OCI-LY7 (cell line): ENCODE measurements around the gene UBE4A. TPM values are rescaled to one million over a fixed set of nuclear protein-coding genes. Genes with fewer than 3 reads are reported as not detected.

ENCODE experiments used
- Bru-seq: library from RNA; stranded (reverse); fragments of 400-500 nt; gene quantifications from one replicate; lab custom pipeline; 2021; lab: Mats Ljungman, UMichigan
- BruChase-seq, 2 experiments: library from RNA; stranded (reverse); fragments of 400-500 nt; gene quantifications; one replicate each; lab custom pipeline; 2021; lab: Mats Ljungman, UMichigan
- BruUV-seq: library from RNA; stranded (reverse); fragments of 400-500 nt; replicated peaks from 2 replicates; lab custom pipeline; 2021; lab: Mats Ljungman, UMichigan
- CTCF ChIA-PET: fragments of 300-600 bp; sonication (Branson Sonifier 250); formaldehyde crosslinking; loops from one replicate; lab custom pipeline; 2022; ENCODE audit warnings: antibody characterized with exemption; ENCODE audit not compliant: unreplicated experiment; lab: Charles Lee
- POLR2A ChIA-PET: fragments of 300-600 bp; sonication (Branson Sonifier 250); formaldehyde crosslinking; loops from one replicate; lab custom pipeline; 2022; ENCODE audit warnings: antibody characterized with exemption; lab: Charles Lee
- DNase-seq: peaks from one replicate; pipeline ENCODE4 v3.0.0-alpha.2; 2015; ENCODE audit warnings: low spot score
- H2AFZ ChIP-seq: fragments of 200-600 bp; sonication (generic), shearing (Covaris generic); 2 replicates; pipeline ENCODE4 v1.6.1; 2014; ENCODE audit warnings: mild to moderate bottlenecking, antibody characterized with exemption, low read length, moderate library complexity
- H3K27ac ChIP-seq: fragments of 200-600 bp; sonication (generic); 2 replicates; pipeline ENCODE4 v1.5.1; 2014; ENCODE audit warnings: mixed run types, low read depth, mild to moderate bottlenecking, moderate library complexity, low read length, inconsistent platforms; ENCODE audit not compliant: poor library complexity, severe bottlenecking
- H3K36me3 ChIP-seq: fragments of 200-600 bp; sonication (generic); 2 replicates; pipeline ENCODE4 v1.6.1; 2014; ENCODE audit warnings: mild to moderate bottlenecking, antibody characterized with exemption, low read length, moderate library complexity, mixed read lengths; ENCODE audit not compliant: insufficient read depth
- H3K4me1 ChIP-seq: fragments of 200-600 bp; sonication (generic); 2 replicates; pipeline ENCODE4 v1.5.1; 2014; ENCODE audit warnings: mild to moderate bottlenecking, low read length; ENCODE audit not compliant: insufficient read depth, poor library complexity, severe bottlenecking
- H3K4me2 ChIP-seq: fragments of 200-600 bp; sonication (generic); 2 replicates; pipeline ENCODE4 v1.6.1; 2014; ENCODE audit warnings: mild to moderate bottlenecking, low read length
- H3K4me3 ChIP-seq: fragments of 200-600 bp; sonication (generic); 2 replicates; pipeline ENCODE4 v1.5.1; 2014; ENCODE audit warnings: mild to moderate bottlenecking, low read depth, low read length; ENCODE audit not compliant: poor library complexity, severe bottlenecking
- H3K79me2 ChIP-seq: fragments of 200-600 bp; sonication (generic); 2 replicates; pipeline ENCODE4 v1.6.1; 2016; ENCODE audit warnings: low read depth, mild to moderate bottlenecking, low read length, moderate library complexity, mixed read lengths; ENCODE audit not compliant: insufficient read depth
- H3K9me2 ChIP-seq: fragments of 200-600 bp; sonication (generic); 2 replicates; pipeline ENCODE4 v1.6.1; 2016; ENCODE audit warnings: mild to moderate bottlenecking, low read length, mixed read lengths; ENCODE audit not compliant: insufficient read depth
- H3K9me3 ChIP-seq: fragments of 200-600 bp; sonication (generic); 2 replicates; pipeline ENCODE4 v1.6.1; 2014; ENCODE audit warnings: mild to moderate bottlenecking, mixed run types, low read length, mixed read lengths
- H4K20me1 ChIP-seq: fragments of 200-600 bp; sonication (generic); 2 replicates; pipeline ENCODE4 v1.6.1; 2014; ENCODE audit warnings: mild to moderate bottlenecking, antibody characterized with exemption, low read length, moderate library complexity, mixed read lengths; ENCODE audit not compliant: insufficient read depth
- CTCF ChIP-seq: fragments of 200-600 bp; sonication (generic); conservative IDR thresholded peaks from 2 replicates; pipeline ENCODE4 v1.5.1; 2014; ENCODE audit warnings: mild to moderate bottlenecking, antibody characterized with exemption, low read length, moderate library complexity, mixed read lengths
- EZH2phosphoT487 ChIP-seq: fragments of 200-600 bp; sonication (generic); IDR thresholded peaks from 2 replicates; pipeline ENCODE4 v1.6.1; 2018; ENCODE audit warnings: low read depth, borderline replicate concordance, mild to moderate bottlenecking, mixed run types, antibody characterized with exemption, low read length, moderate library complexity, mixed read lengths
- intact Hi-C: fragments of 100-400 bp; cut with micrococcal nuclease; formaldehyde crosslinking; loops from one replicate; pipeline ENCODE4 v1.10.0; 2022; ENCODE audit not compliant: unreplicated experiment
- long read RNA-seq: library from polyadenylated mRNA; stranded (forward); transcript quantifications from one replicate; pipeline ENCODE4 v2.0.0, GENCODE V29; 2022
- total RNA-seq, 2 experiments: library from RNA; depleted of rRNA in 1 of 2; stranded (reverse); fragments of >200 nt in 1 of 2; shearing (Covaris generic) in 1 of 2; gene quantifications; 2 replicates each; pipeline ENCODE4 v1.2.3, GENCODE V29; 2014 to 2022

UBE4A gene
- total RNA-seq (2014; rRNA removed; shearing (Covaris generic)): 24.1 and 28.0 TPM in 2 replicates
- 37.7 and 38.4 TPM in 2 replicates for total RNA-seq (2022)
- Bru-seq, nascent RNA: percentile 82 among the genes with signal in this experiment
- percentile 93 among the genes with signal in this experiment for BruChase-seq, experiment 1, labeled RNA remaining after a 6-hour chase
- percentile 93 among the genes with signal in this experiment for BruChase-seq, experiment 2, labeled RNA remaining after a 2-hour chase
- long read RNA-seq, full-length matches to known transcripts: 30 of 62 reads
- long read RNA-seq, partial matches to known transcripts: 19 of 62 reads
- long read RNA-seq, other reads (novel, unspliced or antisense): 13 of 62 reads

GRCh38 chr11:118359295-118359958, at the start of gene UBE4A:
UBE4A (plus strand) TSS chr11:118359600; CDS start chr11:118365081, 5,481 bp downstream.
- H3K27ac ChIP-seq: peak within 1 kb of the TSS; percentile 39
- peak; percentile 99 for DNase-seq
- H3K9me2 ChIP-seq: no peaks in the 10 kb centered on the region
- peaks cover 48% of the 10 kb centered on the region for H3K79me2 ChIP-seq
- ChIA-PET POLR2A (interaction anchor here (0.5 to 2.3 kb wide), 7 partner anchors 8 to 467 kb away, joined by 3 to 7 read pairs (median 3); partner anchors contain the start of gene MPZL3), CTCF (no interaction called here)
- peaks cover 21% of the 10 kb centered on the region for H3K4me1 ChIP-seq
- H3K4me2 ChIP-seq: peak within 1 kb of the TSS; percentile 90
- peak within 1 kb of the TSS; percentile 83 for H2AFZ ChIP-seq
- H4K20me1 ChIP-seq: no peaks in the 10 kb centered on the region
- no TSS peak for BruUV-seq
- intact Hi-C loops: loop anchor here (2.0 kb wide), 1 partner anchor 41 kb away; the partner anchor contains the start of gene ATP5MG
- peaks cover 18% of the 10 kb centered on the region; the same call in 1 of the 2 replicates for H3K36me3 ChIP-seq
- TF ChIP-seq EZH2phosphoT487 (no peak), CTCF (no peak)
- peak within 1 kb of the TSS; percentile 97 for H3K4me3 ChIP-seq
- H3K9me3 ChIP-seq: no peaks in the 10 kb centered on the region

- H3K4me3 ChIP-seq: no peak overlapping the region
- H2AFZ ChIP-seq: no peak overlapping the region
- H3K9me2 ChIP-seq: no peaks in the 10 kb centered on the region
- POLR2A ChIA-PET: interaction anchor here (0.6 to 0.7 kb wide), 2 partner anchors 42 to 406 kb away, joined by 3 read pairs; no protein-coding TSS in a partner anchor
- no peaks in the 10 kb centered on the region for H4K20me1 ChIP-seq
- no peak for DNase-seq
- H3K36me3 ChIP-seq: no peaks in the 10 kb centered on the region
- no TSS peak for BruUV-seq
- TF ChIP-seq EZH2phosphoT487: no peak
- TF ChIP-seq CTCF: no peak
- intact Hi-C loops: no loop called here
- H3K4me1 ChIP-seq: peaks cover 47% of the 10 kb centered on the region
- CTCF ChIA-PET: no interaction called here
- no peaks in the 10 kb centered on the region for H3K79me2 ChIP-seq
- H3K4me2 ChIP-seq: no peak overlapping the region
- H3K27ac ChIP-seq: no peak overlapping the region
- H3K9me3 ChIP-seq: no peaks in the 10 kb centered on the region
Measured at GRCh38 chr11:118310271-118310670, 49.1 kb upstream of the UBE4A start.
